Nucleus accumbens (tissue), 56 donors: ENCODE data around the gene PLEKHA5.
"Not testable (repeated sequence)": the region's sequence is repeated elsewhere in the genome, so short reads cannot be mapped to it uniquely, and the experiment has no call there.

Experiments used
- DNase-seq, 56 donors: peaks; one replicate each; lab custom pipeline; 2025; lab: John Stamatoyannopoulos, UW

PLEKHA5 gene

DNA sequence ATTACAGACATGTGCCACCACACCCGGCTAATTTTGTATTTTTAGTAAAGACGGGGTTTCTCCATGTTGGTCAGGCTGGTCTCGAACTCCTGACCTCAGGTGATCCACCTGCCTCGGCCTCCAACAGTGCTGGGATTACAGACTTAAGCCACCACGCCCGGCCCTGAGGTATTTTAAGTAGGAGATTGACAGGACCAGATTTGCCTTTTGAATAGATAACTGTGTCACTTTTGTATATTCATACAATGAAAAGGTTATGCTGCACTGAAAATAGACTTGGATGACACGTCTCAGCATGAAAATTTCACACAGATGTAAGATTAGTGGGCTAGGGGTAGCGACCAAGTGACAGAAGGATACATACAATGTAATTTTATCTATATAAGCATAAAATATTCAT, 263.1 kb downstream of the PLEKHA5 start:
- not testable (repeated sequence) for DNase-seq

DNA sequence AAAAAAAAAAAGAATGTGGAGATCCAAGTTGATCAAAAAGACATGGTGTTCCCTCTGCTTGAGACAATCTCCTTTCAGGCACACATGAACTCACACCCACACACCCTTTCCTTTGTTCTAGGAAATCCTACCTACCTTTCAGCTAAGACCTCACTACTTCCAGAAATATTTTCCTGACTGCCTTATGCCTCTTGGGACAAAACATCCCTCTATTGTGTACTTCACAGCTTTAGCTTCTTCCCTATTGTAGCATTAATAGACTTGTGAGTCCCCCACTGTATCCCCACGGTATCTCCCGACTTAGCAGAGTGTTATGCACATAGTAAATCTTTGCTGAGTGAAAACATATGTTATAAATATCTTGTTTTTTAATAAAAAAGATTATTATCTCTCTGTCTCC, 264.9 kb downstream of the PLEKHA5 start:
- DNase-seq, result no peak

DNA sequence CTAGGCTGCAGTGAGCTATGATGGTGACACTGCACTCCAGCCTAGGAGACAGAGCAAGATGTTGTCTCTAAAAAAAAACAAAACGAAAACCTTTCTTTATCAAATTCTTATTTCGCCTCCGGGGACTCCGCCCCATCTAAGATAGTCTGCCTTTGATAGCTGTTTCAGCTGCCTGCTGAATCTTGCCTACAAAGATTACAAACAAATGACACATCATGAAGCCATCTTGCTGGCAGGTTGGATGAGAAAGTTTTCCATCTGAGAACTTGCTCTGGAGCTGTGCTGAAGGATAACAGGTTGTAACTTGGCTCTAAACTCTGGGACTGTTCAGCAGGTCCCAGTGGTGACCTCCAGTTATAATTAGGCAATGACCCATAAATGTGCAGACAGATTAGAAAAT, 268.0 kb downstream of the PLEKHA5 start:
- DNase-seq, result no peak

DNA sequence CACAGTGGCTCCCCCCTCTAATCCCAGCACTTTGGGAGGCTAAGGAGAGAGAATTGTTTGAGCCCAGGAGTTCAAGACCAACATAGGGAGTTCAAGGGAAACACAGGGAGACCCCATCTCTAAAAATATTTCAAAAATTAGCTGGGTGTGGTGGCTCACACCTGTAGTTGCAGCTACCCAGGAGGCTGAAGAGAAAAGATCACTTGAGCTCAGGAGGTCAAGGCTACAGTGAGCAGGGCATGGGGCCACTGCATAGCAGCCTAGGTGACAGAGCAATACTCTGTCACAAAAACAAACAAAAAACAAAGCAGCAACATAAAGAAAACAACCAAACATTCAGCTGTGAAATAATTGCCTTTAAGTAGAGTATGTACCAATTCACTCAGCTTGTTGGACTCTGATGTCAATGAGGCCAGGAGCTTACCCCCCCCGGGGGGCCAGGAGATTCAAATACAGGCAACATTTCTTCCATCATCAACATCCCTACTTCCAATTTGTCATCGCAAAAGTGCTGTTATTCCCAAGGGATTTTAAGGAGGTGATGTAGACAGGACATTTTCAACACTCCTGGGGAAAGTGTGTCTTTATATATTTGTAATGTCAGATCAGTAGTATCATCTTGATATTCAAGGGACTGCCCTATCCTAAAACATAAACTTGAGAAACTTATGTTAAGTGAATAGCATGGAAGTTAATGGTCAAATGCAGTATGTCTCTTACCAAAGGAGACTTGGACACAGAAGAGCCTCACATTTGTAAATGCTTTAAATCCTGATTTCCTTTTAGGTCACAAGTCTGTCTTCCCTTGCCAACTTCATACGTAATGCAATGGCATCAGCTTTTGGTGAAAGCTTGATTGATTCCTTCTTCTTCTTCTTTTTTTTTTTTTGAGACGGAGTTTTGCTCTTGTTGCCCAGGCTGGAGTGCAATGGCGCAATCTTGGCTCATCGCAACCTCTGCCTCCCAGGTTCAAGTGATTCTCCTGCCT, 269.1 kb downstream of the PLEKHA5 start:
- no peak for DNase-seq

DNA sequence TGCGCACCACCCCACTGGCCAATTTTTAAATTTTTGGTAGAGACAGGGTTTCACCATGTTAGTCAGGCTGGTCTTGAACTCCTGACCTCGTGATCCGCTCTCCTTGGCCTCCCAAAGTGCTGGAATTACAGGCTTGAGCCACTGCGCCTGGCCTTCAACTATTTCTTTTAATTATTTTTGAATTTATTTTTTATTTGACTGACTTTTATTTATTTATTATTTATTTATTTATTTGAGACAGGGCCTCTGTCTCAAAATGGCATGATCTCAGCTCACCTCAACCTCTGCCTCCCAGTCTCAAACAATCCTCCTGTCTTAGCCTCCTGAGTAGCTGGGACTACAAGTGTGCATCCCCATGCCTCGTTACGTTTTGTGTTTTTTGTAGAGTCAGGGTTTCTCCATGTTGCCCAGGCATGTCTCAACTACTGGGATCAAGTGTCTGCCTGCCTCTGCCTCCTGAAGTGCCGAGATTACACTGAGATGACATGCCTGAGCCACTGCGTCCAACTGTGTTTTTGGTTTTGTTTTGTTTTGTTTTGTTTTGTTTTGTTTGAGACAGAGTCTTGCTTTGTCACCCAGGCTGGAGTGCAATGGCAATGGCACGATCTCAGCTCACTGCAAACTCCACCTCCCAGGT, 271.2 kb downstream of the PLEKHA5 start:
- DNase-seq, result not testable (repeated sequence)

DNA sequence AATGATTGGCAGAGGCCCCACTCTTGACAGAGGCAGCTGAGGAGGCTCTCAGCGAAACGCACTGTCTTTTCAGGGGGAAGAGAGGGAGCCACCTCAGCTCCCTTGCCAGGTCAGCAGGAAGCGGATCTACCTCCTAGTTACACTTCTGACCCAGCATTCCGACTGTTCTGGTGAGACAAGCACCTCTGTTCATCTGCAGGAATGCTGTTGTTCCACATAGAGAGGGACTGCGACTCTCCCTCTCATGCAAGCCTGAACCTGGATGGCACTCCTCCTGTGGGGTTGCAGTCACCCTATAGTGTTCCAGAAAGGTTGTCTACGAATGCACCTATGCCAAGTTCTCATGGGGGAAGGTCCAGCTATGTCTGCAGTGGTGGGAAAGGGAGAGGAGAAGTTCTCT, 272.7 kb downstream of the PLEKHA5 start:
- no peak for DNase-seq

DNA sequence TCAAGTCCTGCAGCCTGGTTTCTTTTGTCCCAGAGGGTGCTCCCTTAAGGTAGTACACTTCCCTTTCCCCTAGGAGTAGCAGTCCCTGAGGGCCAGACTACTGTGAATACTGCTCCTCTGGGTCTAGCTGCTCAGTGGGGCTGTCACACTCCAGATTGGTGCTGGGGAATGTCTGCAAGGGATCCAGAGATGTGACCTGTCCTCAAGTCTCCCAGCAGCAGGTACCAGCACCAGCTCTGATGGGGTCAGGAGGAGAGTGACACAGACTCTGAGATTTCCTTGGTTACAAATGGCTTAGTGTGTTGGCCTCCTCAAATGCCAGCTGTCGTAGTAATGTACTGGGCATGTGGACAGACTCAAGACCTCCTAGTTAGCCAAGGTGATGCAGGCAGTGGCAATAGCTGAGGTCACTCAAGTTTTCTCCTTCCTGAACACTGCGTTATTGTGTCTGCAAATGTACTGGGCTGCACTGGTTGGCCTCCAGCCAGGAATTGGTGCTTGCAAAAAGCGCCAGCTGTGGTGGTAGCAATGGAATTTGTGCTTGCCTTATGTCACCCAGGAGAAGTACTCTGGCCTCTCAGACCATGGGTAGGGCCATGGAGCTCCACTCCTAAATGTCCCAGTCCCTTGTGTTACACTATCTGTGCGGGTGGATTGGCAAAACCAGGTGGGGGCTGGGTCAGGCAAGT, 273.4 kb downstream of the PLEKHA5 start:
- DNase-seq, result peak in 32 of 56 donors; percentile 1 to 58 (median 14)

DNA sequence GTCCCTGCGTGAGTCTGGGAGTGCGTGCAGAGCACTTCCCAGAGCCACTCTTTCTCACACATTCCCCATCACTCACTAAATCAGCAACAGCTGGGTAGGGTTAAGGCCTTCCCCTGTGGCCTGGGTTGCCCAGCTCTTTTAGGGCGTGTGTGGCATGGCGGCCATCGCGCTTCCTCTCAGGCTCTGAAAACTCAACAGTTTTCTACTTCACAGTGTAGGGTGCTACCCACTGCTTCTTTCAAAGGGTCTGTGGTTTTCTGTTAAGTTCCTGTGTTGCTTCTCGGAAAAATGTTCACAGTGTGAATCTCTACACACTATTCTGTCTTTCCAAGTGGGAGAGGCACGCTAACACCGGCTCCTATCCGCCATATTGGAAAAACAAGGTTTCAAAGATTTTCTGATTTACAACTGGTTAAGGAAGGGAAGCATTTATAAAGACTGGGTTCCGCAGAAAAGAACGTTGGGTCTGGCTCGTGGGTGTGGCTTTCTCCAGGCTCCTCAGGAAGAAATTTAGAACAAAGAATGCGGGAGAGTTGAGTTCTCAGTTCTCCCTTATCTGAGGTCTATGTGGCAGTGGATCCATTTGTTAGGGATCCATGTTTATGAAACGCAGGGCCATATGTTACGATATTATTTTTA, 274.8 kb downstream of the PLEKHA5 start:
- peak in 1 of 56 donors; percentile 0 for DNase-seq

DNA sequence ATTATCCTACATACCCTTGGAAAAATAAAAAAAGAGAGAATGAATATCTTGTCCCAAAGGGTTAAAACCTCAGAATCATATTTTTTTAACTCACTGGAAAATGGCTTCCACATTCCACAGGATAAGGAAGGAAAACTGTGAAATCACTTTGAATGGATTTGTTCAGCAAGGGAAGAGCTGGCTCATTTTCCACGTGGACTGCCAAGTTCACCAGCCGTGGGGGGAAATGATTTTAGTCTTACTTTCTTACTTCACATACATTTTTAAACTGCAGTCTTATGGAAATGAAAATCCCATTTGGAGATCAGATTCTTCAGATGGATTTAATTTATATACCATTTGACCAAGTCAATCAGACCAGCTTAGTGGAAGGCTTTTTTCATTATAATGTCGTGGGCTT, 279.8 kb downstream of the PLEKHA5 start:
- no peak for DNase-seq

DNA sequence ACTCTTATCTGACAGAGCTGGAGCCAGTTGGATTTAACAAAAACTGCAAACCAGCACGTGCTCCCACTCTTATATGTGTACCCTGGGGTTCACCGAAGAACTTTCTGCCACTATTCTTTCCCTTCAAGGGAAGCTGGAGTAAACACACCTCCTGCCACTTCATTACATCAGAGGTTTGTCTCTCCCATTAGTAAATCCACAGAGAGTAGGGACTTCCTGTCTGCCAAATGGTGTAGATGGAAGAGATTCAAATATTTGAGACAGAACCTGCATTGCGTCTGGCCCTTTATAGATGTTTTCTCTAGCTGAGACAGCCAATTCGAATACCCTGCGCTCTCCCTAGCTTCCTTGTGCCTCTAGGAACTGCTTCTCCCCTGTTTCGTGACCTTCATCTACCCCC, 280.7 kb downstream of the PLEKHA5 start:
- DNase-seq, result no peak

DNA sequence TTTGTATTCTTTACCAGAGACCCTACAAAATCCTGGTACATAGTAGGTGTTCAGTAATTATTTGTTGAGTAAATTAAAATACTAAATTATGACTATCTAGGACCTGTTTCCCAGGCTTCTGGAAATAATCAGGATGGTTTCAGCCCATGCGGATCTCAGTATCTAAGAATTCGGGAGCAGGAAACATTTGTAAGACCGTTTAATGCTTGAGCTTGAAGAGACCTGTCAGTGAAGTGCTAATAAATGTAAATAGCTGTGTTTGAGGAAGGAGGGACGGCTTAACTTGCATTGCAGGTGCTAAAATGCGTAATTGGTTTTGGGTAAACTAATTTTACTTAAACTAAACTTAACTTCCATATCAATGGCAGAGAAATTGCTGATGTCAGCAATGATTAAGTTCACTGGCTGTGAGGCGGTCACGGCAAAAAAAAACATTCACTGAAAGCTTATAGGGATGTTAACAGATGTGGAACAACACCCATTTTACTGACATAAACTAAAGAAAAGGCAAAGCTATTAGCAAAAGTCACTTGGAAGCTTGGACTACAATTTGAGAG, 281.2 kb downstream of the PLEKHA5 start:
- DNase-seq, result no peak

DNA sequence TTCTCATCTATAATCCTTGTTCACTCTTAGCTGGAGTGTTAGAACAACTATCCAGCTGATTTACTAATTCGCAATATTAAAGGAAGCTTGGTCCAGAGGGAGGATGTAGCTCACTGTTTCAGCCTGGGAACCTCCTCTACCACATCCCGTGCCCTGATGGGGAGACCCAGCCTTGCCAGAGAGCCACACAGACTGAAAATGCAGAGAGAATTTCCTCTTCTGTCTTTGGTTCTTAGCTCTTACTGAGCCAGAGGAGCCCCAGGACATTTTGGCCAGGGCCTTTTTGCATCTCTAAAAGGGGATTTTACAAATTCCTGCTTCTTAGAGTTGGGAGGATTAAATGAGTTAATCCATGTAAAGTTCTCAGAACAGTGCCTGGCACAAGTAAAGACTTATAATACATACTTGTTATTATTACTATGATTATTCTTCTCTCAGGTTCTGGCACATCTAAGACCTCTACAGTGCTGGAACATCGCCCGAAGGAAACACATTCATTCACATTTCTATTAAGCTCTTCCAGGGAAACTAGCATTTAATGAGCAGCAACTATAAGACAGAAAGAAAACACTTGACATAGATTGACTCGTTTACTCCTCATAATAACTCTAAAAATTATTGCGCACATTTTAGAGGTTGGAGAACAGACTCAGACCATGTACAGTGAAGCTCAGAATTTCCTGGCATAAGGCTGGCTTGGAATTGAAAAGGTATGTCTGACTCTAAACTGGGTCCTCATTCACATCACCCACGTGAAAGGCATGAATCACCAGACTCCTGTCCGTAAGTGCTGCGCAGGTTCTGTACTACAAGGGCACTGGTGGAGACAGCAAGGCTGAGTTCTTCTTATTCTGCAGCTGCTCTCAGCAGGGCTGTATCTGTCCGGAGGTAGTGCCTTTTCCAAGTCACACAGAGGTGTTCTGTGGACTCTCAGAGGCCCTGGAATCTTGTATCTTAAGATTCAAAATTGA, 282.0 kb downstream of the PLEKHA5 start:
- DNase-seq, result no peak

DNA sequence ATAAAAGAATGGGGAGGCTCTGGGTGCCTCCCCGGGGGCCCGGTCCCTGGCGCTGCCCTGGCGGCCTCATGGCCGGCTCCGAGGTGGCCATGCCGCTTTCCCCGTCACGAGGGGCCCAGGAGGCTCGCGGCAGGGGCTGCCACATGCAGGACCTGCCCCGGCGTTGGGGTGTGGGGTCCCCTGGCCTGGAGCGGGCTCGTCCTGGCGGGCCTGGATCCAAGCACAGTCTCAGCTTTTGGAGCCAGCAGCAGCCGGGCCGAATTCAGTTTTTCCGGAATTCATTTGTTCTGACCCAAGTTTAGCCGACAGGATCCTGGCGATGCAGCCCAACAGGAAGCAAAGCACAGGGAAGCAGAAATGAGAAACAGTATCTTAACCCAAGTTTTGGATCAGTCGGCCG, 283.3 kb downstream of the PLEKHA5 start:
- DNase-seq, result no peak

DNA sequence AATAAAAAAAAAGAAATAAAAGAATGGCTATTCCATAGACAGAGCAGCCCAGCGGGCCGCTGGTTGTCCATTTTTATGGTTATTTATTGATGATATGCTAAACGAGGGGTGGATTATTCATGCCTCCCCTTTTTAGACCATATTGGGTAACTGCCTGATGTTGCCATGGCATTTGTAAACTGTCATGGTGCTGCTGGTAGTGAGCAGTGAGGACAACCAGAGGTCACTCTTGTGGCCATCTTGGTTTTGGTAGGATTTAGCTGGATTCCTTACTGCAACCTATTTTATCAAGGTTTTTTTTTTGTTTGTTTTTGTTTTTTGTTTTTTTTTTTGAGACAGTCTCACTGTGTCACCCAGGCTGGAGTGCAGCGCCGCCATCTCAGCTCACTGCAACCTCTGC, 284.0 kb downstream of the PLEKHA5 start:
- DNase-seq, result not testable (repeated sequence)

DNA sequence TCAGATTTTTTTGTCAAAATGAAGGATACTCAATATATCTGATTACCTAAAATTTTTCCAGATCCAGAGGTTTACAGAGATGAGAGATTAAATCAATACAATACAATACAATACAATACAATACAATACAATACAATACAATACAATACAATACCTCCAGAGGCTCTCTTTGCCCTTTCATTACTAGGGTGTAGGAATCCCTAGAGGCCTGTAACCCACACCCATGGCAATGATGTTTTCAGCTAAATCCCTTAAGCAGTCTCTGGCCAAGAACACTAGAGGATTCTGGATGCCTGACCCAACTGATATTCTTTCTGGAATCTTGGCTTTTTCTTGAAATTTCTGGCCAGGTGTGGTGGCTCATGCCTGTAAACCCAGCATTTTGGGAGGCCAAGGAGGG, 286.0 kb downstream of the PLEKHA5 start:
- DNase-seq, result no peak

DNA sequence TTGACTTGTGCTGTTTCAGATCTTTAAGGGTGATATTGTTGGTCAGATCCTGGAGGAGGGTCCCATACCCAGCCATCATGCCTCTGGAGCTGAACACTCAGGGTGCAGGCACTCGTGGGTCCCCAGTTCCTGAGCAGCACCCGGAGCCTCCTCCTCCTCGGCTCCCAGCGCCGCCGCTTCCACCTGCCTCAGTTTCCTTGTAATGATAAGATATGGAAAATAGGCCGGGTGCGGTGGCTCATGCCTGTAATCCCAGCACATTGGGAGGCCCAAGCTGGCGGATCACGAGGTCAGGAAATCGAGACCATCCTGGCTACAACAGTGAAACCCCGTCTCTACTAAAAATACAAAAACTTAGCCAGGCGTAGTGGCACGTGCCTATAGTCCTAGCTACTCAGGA, 289.6 kb downstream of the PLEKHA5 start:
- no peak for DNase-seq

DNA sequence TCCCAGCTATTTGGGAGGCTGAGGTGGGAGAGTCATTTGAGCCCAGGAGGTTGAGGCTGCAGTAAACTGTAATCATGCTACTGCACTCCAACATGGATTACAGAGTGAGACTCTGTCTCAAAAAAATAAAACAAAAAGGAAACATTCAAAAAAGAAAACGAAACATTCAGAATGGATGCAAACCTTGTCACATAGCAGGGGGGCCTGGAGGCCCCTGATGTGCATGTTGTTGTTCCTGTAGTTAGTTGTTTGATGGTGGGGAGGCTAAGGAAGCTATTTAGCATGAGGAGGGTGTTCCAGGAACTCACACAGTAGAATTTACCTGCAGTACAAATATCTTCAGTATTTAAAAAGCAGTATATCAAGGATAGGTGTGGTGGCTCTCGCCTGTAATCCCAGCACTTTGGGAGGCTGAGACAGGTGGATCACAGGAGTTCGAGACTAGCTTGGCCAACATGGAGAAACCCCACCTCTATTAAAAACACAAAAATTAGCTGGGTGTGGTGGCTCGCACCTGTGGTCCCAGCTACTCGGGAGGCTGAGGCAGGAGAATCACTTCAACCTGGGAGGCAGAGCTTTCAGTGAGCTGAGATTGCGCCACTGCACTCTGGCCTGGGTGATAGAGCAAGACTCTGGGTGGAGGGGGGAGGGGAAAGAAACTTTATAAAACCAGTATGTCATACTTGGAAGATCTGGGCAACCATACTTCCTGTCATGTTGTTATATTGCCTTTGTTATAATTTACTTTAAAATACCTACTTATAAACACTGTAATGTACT, 292.2 kb downstream of the PLEKHA5 start:
- DNase-seq, result no peak

DNA sequence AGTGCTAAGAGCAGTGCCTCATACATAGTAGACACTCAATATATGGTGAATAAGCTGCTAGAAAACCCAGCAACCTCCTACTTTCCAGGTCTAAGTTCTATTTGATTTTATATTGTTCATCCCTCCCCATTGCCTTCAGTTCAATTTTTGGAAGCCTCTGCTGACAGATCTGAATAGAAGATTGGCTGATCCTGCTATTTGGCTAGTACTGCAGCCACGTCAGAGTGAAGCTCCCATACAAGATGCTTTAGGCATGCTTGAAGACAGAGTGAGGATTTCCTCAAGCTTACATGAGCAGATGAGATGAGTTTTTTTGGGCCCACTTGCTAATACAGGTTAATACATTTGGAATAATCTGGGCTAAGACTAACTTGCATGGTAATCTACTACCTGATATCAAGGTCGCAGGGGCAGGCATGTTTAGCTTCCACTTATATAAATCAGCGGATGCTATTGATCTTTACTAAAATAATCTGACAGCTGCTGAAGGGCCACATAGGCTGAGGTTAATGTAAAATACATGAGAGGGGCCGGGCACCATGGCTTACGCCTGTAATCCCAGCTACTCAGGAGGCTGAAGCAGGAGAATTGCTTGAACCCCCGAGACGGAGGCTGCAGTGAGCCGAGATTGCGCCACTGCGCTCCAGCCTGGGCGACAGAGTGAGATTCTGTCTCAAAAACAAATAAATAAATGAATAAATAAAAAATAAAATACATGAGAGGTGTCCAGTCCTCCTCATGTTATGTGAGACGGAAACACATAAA, 293.8 kb downstream of the PLEKHA5 start:
- DNase-seq, result no peak
